Nephron progenitor cell (in vitro differentiated cells): ENCODE data around the gene LMCD1.

Experiments used
- DNase-seq: peaks from one replicate; pipeline ENCODE4 v3.0.0; 2021
- H3K27ac Mint-ChIP-seq: 2 replicates; pipeline ENCODE4 v1.8.0; 2021; ENCODE audit warnings: mild to moderate bottlenecking, moderate library complexity, mixed read lengths
- H3K27me3 Mint-ChIP-seq: 2 replicates; pipeline ENCODE4 v1.8.0; 2021; ENCODE audit warnings: mild to moderate bottlenecking, low read depth, mixed read lengths; ENCODE audit not compliant: poor library complexity
- H3K36me3 Mint-ChIP-seq: 2 replicates; pipeline ENCODE4 v1.8.0; 2021; ENCODE audit warnings: low read depth, mixed read lengths
- H3K4me1 Mint-ChIP-seq: 2 replicates; pipeline ENCODE4 v1.8.0; 2021; ENCODE audit warnings: mixed read lengths
- H3K4me3 Mint-ChIP-seq: 2 replicates; pipeline ENCODE4 v1.8.0; 2021; ENCODE audit warnings: mild to moderate bottlenecking, moderate library complexity, mixed read lengths
- H3K9me3 Mint-ChIP-seq: 2 replicates; pipeline ENCODE4 v1.8.0; 2021; ENCODE audit warnings: mild to moderate bottlenecking, moderate library complexity, mixed read lengths
- TF ChIP-seq, protein P1 (sequence below): fragments of 200-600 bp; sonication (generic); IDR thresholded peaks from 2 replicates; pipeline ENCODE4 v1.5.0; 2021; ENCODE audit warnings: antibody characterized with exemption

LMCD1 gene

GRCh38 chr3:8480699-8481098, 20.9 kb upstream of the LMCD1 start:
- no peak for DNase-seq
- H3K27me3 Mint-ChIP-seq, result peaks cover 8% of the 10 kb centered on the region
- TF ChIP-seq, protein P1, sequence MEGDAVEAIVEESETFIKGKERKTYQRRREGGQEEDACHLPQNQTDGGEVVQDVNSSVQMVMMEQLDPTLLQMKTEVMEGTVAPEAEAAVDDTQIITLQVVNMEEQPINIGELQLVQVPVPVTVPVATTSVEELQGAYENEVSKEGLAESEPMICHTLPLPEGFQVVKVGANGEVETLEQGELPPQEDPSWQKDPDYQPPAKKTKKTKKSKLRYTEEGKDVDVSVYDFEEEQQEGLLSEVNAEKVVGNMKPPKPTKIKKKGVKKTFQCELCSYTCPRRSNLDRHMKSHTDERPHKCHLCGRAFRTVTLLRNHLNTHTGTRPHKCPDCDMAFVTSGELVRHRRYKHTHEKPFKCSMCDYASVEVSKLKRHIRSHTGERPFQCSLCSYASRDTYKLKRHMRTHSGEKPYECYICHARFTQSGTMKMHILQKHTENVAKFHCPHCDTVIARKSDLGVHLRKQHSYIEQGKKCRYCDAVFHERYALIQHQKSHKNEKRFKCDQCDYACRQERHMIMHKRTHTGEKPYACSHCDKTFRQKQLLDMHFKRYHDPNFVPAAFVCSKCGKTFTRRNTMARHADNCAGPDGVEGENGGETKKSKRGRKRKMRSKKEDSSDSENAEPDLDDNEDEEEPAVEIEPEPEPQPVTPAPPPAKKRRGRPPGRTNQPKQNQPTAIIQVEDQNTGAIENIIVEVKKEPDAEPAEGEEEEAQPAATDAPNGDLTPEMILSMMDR, result no peak
- H3K4me1 Mint-ChIP-seq, result peaks cover 13% of the 10 kb centered on the region
- H3K36me3 Mint-ChIP-seq, result peaks cover 13% of the 10 kb centered on the region
- peaks cover 18% of the 10 kb centered on the region for H3K9me3 Mint-ChIP-seq
- no peak overlapping the region for H3K4me3 Mint-ChIP-seq
- H3K27ac Mint-ChIP-seq, result no peak overlapping the region

- H3K9me3 Mint-ChIP-seq, result peaks cover 23% of the 10 kb centered on the region
- no peak for DNase-seq
- H3K4me1 Mint-ChIP-seq, result peaks cover 13% of the 10 kb centered on the region
- TF ChIP-seq, protein P1, result no peak
- peaks cover 8% of the 10 kb centered on the region for H3K27me3 Mint-ChIP-seq
- no peak overlapping the region for H3K27ac Mint-ChIP-seq
- H3K36me3 Mint-ChIP-seq, result peaks cover 13% of the 10 kb centered on the region
- no peak overlapping the region for H3K4me3 Mint-ChIP-seq
These were observed 20.2 kb upstream of the LMCD1 start for GRCh38 chr3:8481380-8481779.

GRCh38 chr3:8482263-8482662, 19.4 kb upstream of the LMCD1 start:
- Mint-ChIP-seq H3K9me3 (peaks cover 23% of the 10 kb centered on the region), H3K27me3 (peaks cover 8% of the 10 kb centered on the region), H3K36me3 (peaks cover 18% of the 10 kb centered on the region), H3K4me3 (no peak overlapping the region), H3K4me1 (peaks cover 13% of the 10 kb centered on the region), H3K27ac (peak overlapping the region; percentile 73)
- TF ChIP-seq, protein P1, result no peak
- DNase-seq, result no peak

DNA sequence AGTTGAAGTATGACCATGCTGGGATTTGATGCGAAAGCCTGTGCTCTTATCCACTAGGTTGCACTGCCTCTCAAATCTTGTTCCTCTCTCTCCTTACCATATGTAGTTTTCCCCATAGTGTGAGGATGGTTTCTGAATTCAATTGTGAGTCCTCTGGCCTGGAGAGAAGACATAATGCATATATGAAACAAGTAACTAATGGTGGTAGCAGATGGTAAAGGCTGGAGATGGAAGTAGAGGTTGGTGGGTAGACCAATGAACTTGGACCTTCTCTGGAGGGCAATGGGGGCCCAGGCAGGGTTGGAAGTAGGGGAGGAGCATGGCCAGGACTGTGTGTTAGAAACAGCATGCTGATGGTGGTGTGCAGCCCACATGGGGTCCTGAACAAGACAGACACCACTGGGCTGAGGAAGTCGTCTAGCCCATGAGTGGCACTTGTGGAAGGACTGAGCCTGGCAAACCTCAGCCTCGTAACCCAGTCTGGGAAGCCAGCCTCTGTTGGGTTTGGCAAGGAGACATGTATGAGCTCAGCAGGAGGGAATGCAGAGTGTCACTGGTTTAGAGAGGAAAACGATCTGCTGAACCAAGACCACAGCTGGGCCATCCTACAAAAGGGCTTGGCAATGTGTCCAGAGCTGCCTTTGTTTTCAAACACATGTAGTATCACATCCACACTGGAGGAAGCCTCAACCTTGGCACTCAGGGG, 18.5 kb upstream of the LMCD1 start:
- Mint-ChIP-seq H3K27ac (no peak overlapping the region), H3K9me3 (peaks cover 29% of the 10 kb centered on the region), H3K4me1 (peaks cover 13% of the 10 kb centered on the region), H3K36me3 (peaks cover 24% of the 10 kb centered on the region), H3K4me3 (no peak overlapping the region), H3K27me3 (peaks cover 11% of the 10 kb centered on the region)
- DNase-seq, result no peak
- TF ChIP-seq, protein P1, result no peak

DNA sequence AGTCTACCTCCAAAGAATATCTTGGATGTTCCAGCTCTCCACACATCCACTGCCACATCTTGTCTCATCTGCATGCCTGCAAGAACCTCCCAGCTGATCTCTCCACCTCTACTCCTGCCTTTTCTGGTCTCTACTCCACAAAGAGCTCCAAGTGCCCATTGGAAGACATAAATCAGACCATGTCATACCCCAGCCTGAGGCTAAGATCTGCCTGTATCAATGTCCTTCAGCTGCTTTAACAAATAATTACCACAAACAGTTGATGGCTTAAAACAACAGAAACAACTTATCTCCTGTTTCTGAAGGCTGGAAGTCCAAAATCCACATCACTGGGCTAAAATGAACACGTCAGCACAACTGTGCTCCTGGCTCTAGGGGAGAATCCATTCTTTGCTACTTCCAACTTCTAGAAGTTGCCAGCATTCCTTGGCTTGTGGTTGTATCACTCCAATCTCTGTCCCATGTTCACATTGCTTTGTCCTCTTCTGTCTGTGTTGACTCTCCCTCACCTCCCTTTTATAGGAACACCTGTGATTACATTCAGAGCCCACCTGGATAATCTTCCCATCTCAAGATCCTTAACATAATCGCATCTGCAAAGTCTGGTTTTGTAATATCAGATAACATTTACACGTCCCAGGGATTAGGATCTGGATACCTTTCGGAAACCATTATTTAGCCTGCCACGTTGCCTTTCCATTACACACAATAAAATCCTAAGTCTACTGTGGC, 17.0 kb upstream of the LMCD1 start:
- Mint-ChIP-seq H3K4me1 (peaks cover 17% of the 10 kb centered on the region), H3K27ac (no peak overlapping the region), H3K4me3 (peak overlapping the region; percentile 5), H3K27me3 (peaks cover 14% of the 10 kb centered on the region), H3K36me3 (peaks cover 30% of the 10 kb centered on the region), H3K9me3 (peaks cover 28% of the 10 kb centered on the region)
- TF ChIP-seq, protein P1, result no peak
- no peak for DNase-seq
